ENCODE data around the gene GCH1. TPM values are rescaled to one million over a fixed set of nuclear protein-coding genes. Genes with fewer than 3 reads are reported as not detected.

GCH1 gene
- total RNA-seq, 1 donor from 2014 or later: 3.6 TPM

- Histone ChIP-seq H3K4me2 (ENCODE audit: low read length) (no peak overlapping the region), H3K79me2 (ENCODE audit: insufficient read depth, low read length) (no peaks in the 10 kb centered on the region), H3K9ac (ENCODE audit: low read length) (no peak overlapping the region), H3K27ac (ENCODE audit: low read depth, low read length) (no peak overlapping the region), H2AFZ (ENCODE audit: low read depth, low read length) (no peak overlapping the region), H3K4me3 (ENCODE audit: insufficient read depth, low read depth, low read length) (no peak overlapping the region), H3K9me3 (ENCODE audit: insufficient read depth, low read depth, low read length) (no peaks in the 10 kb centered on the region), H4K20me1 (ENCODE audit: insufficient read depth, low read length) (no peaks in the 10 kb centered on the region), H3K27me3 (ENCODE audit: insufficient read depth, low read length) (no peaks in the 10 kb centered on the region), H3K4me1 (ENCODE audit: insufficient read depth, low read length) (no peaks in the 10 kb centered on the region), H3K36me3 (ENCODE audit: insufficient read depth, low read length) (no peaks in the 10 kb centered on the region)
- Mint-ChIP-seq H3K4me1 (ENCODE audit: low read depth, unreplicated experiment) (peaks cover 2% of the 10 kb centered on the region), H3K4me3 (ENCODE audit: unreplicated experiment) (no peak overlapping the region), H3K36me3 (ENCODE audit: low read depth, unreplicated experiment) (no peaks in the 10 kb centered on the region), H3K27ac (ENCODE audit: unreplicated experiment) (no peak overlapping the region), H3K9me3 (ENCODE audit: unreplicated experiment) (no peaks in the 10 kb centered on the region), H3K27me3 (ENCODE audit: low read depth, unreplicated experiment) (no peaks in the 10 kb centered on the region)
- TF ChIP-seq CTCF (IDR thresholded peaks at IDR 0.05; ENCODE audit: insufficient read depth, low read depth, low read length) (no peak), EZH2 (IDR thresholded peaks at IDR 0.05; ENCODE audit: insufficient read depth, low read length) (no peak)
- FAIRE-seq: no peak
- no peak for DNase-seq (ENCODE audit: low read depth)
Observed at GRCh38 chr14:54857830-54858269, 44.8 kb downstream of the GCH1 start.

- no peaks in the 10 kb centered on the region for H3K79me2 ChIP-seq (ENCODE audit: insufficient read depth, low read length)
Observed at GRCh38 chr14:54856152-54856551, 46.5 kb downstream of the GCH1 start.

More at GRCh38 chr14:54856152-54856551, 46.5 kb downstream of the GCH1 start:
- TF ChIP-seq CTCF (IDR thresholded peaks at IDR 0.05; ENCODE audit: insufficient read depth, low read depth, low read length) (no peak), EZH2 (IDR thresholded peaks at IDR 0.05; ENCODE audit: insufficient read depth, low read length) (no peak)
- Mint-ChIP-seq H3K4me3 (ENCODE audit: unreplicated experiment) (no peak overlapping the region), H3K27ac (ENCODE audit: unreplicated experiment) (no peak overlapping the region), H3K9me3 (ENCODE audit: unreplicated experiment) (no peaks in the 10 kb centered on the region), H3K36me3 (ENCODE audit: low read depth, unreplicated experiment) (peaks cover 1% of the 10 kb centered on the region), H3K4me1 (ENCODE audit: low read depth, unreplicated experiment) (peaks cover 2% of the 10 kb centered on the region), H3K27me3 (ENCODE audit: low read depth, unreplicated experiment) (peaks cover 3% of the 10 kb centered on the region)
- Histone ChIP-seq H3K36me3 (ENCODE audit: insufficient read depth, low read length) (no peaks in the 10 kb centered on the region), H3K4me2 (ENCODE audit: low read length) (no peak overlapping the region), H3K9ac (ENCODE audit: low read length) (no peak overlapping the region), H3K27ac (ENCODE audit: low read depth, low read length) (no peak overlapping the region), H3K4me1 (ENCODE audit: insufficient read depth, low read length) (no peaks in the 10 kb centered on the region), H2AFZ (ENCODE audit: low read depth, low read length) (no peak overlapping the region), H4K20me1 (ENCODE audit: insufficient read depth, low read length) (no peaks in the 10 kb centered on the region), H3K9me3 (ENCODE audit: insufficient read depth, low read depth, low read length) (no peaks in the 10 kb centered on the region), H3K27me3 (ENCODE audit: insufficient read depth, low read length) (no peaks in the 10 kb centered on the region), H3K4me3 (ENCODE audit: insufficient read depth, low read depth, low read length) (no peak overlapping the region)
- no peak for FAIRE-seq
- DNase-seq (ENCODE audit: low read depth): no peak
